ENCODE measurements around the gene MZB1. TPM values are rescaled to one million over a fixed set of nuclear protein-coding genes. Genes with fewer than 3 reads are reported as not detected.
A peak's percentile ranks its signal among the peaks of the same experiment; 100 is the strongest.
"Not testable (repeated sequence)": the region's sequence is repeated elsewhere in the genome, so short reads cannot be mapped to it uniquely, and the experiment has no call there.

Gene MZB1
- total RNA-seq, 1 donor from 2014 or later = not detected

- DNase-seq (ENCODE audit: low spot score) = no peak
- no peaks in the 10 kb centered on the region for H3K27me3 Mint-ChIP-seq (ENCODE audit: low read depth)
- no peak overlapping the region for H3K4me3 Mint-ChIP-seq (ENCODE audit: unreplicated experiment)
- no peak overlapping the region for H3K27ac Mint-ChIP-seq (ENCODE audit: unreplicated experiment)
- peaks cover 10% of the 10 kb centered on the region for H3K36me3 Mint-ChIP-seq (ENCODE audit: low read depth)
- H3K4me1 Mint-ChIP-seq (ENCODE audit: low read depth) = no peaks in the 10 kb centered on the region
- no peaks in the 10 kb centered on the region for H3K9me3 Mint-ChIP-seq (ENCODE audit: low read depth)
- no peak for TF ChIP-seq CTCF (IDR thresholded peaks at IDR 0.05)
Measured at GRCh38 chr5:139410121-139410992, 20.6 kb upstream of the MZB1 start.

- not testable (repeated sequence) for H3K4me1 Mint-ChIP-seq (ENCODE audit: low read depth); H3K27me3 Mint-ChIP-seq (ENCODE audit: low read depth); H3K27ac Mint-ChIP-seq (ENCODE audit: unreplicated experiment); H3K4me3 Mint-ChIP-seq (ENCODE audit: unreplicated experiment); H3K9me3 Mint-ChIP-seq (ENCODE audit: low read depth); DNase-seq (ENCODE audit: low spot score)
- H3K36me3 Mint-ChIP-seq (ENCODE audit: low read depth) = peaks cover 10% of the 10 kb centered on the region
Measured at GRCh38 chr5:139409116-139409515, 19.4 kb upstream of the MZB1 start.

- Mint-ChIP-seq H3K27ac (ENCODE audit: unreplicated experiment) (no peak overlapping the region), H3K36me3 (ENCODE audit: low read depth) (peaks cover 3% of the 10 kb centered on the region), H3K9me3 (ENCODE audit: low read depth) (no peaks in the 10 kb centered on the region), H3K4me1 (ENCODE audit: low read depth) (peaks cover 17% of the 10 kb centered on the region), H3K27me3 (ENCODE audit: low read depth) (no peaks in the 10 kb centered on the region), H3K4me3 (ENCODE audit: unreplicated experiment) (no peak overlapping the region)
- DNase-seq (ENCODE audit: low spot score) = no peak
- TF ChIP-seq CTCF (IDR thresholded peaks at IDR 0.05) = no peak
Measured at GRCh38 chr5:139408191-139408590, 18.5 kb upstream of the MZB1 start.

- no peak overlapping the region for H3K4me3 Mint-ChIP-seq (ENCODE audit: unreplicated experiment)
- no peak overlapping the region for H3K27ac Mint-ChIP-seq (ENCODE audit: unreplicated experiment)
- TF ChIP-seq CTCF (IDR thresholded peaks at IDR 0.05) = no peak
- H3K4me1 Mint-ChIP-seq (ENCODE audit: low read depth) = peaks cover 23% of the 10 kb centered on the region
- H3K27me3 Mint-ChIP-seq (ENCODE audit: low read depth) = no peaks in the 10 kb centered on the region
- H3K36me3 Mint-ChIP-seq (ENCODE audit: low read depth) = no peaks in the 10 kb centered on the region
- DNase-seq (ENCODE audit: low spot score) = no peak
- H3K9me3 Mint-ChIP-seq (ENCODE audit: low read depth) = no peaks in the 10 kb centered on the region
Measured at GRCh38 chr5:139407517-139407916, 17.8 kb upstream of the MZB1 start.

- Mint-ChIP-seq H3K4me1 (ENCODE audit: low read depth) (peaks cover 23% of the 10 kb centered on the region), H3K9me3 (ENCODE audit: low read depth) (no peaks in the 10 kb centered on the region), H3K36me3 (ENCODE audit: low read depth) (no peaks in the 10 kb centered on the region), H3K27me3 (ENCODE audit: low read depth) (no peaks in the 10 kb centered on the region), H3K27ac (ENCODE audit: unreplicated experiment) (no peak overlapping the region), H3K4me3 (ENCODE audit: unreplicated experiment) (no peak overlapping the region)
- no peak for TF ChIP-seq CTCF (IDR thresholded peaks at IDR 0.05)
- DNase-seq (ENCODE audit: low spot score) = no peak
Measured at GRCh38 chr5:139406963-139407362, 17.2 kb upstream of the MZB1 start.

- no peaks in the 10 kb centered on the region for H3K36me3 Mint-ChIP-seq (ENCODE audit: low read depth)
- no peaks in the 10 kb centered on the region for H3K9me3 Mint-ChIP-seq (ENCODE audit: low read depth)
- no peaks in the 10 kb centered on the region for H3K27me3 Mint-ChIP-seq (ENCODE audit: low read depth)
- peak overlapping the region; percentile 93 for H3K4me3 Mint-ChIP-seq (ENCODE audit: unreplicated experiment)
- DNase-seq (ENCODE audit: low spot score) = no peak
- peaks cover 23% of the 10 kb centered on the region for H3K4me1 Mint-ChIP-seq (ENCODE audit: low read depth)
- peak overlapping the region; percentile 100 for H3K27ac Mint-ChIP-seq (ENCODE audit: unreplicated experiment)
- no peak for TF ChIP-seq CTCF (IDR thresholded peaks at IDR 0.05)
Measured at GRCh38 chr5:139404484-139404840, 14.7 kb upstream of the MZB1 start.

All from chondrocyte (in vitro differentiated cells).